Mucosa of descending colon (tissue), 3 donors: ENCODE data around the gene KLF16. TPM values are rescaled to one million over a fixed set of nuclear protein-coding genes. Genes with fewer than 3 reads are reported as not detected.

Source experiments
- ATAC-seq: fragments of 200-7000 bp; cut with Tn5 transposase; one replicate; pipeline ENCODE4 v1.9.1; 2020; ENCODE audit warnings: mild to moderate bottlenecking, moderate library complexity
- DNase-seq, 3 donors: peaks; one replicate each; pipeline ENCODE4 v3.0.0-alpha.2; 2020
- H3K36me3 ChIP-seq: fragments of 200-600 bp; one replicate; pipeline ENCODE4 v1.8.0; 2021; ENCODE audit warnings: low read depth, mild to moderate bottlenecking
- H3K4me1 ChIP-seq: fragments of 200-600 bp; one replicate; pipeline ENCODE4 v1.8.0; 2021; ENCODE audit warnings: low read depth, mild to moderate bottlenecking
- H3K4me3 ChIP-seq: fragments of 200-600 bp; one replicate; pipeline ENCODE4 v1.8.0; 2021; ENCODE audit warnings: mild to moderate bottlenecking
- H3K9me3 ChIP-seq: fragments of 200-600 bp; one replicate; pipeline ENCODE4 v1.8.0; 2021; ENCODE audit warnings: mild to moderate bottlenecking
- intact Hi-C, 2 donors: fragments of 100-400 bp; cut with DNase I in 1 of 2; cut with micrococcal nuclease in 1 of 2; formaldehyde crosslinking; loops; one replicate each; pipeline versions ENCODE4 v1.11.0 to v1.11.1; 2022; cut with DNase I, micrococcal nuclease
- total RNA-seq, 3 donors: library from RNA; stranded (reverse); fragmentation: NEBNext Ultra II Directional in 2 of 3; extraction: Animal tissue kit (Norgen Biotek cat#: 25700) in 2 of 3; gene quantifications; one replicate each; pipeline versions ENCODE4 v1.2.1 to v1.2.4, GENCODE V29; 2021 to 2023
- TF ChIP-seq, protein P1 (sequence below): fragments of 200-600 bp; IDR thresholded peaks from one replicate; pipeline ENCODE4 v1.8.0; 2022; ENCODE audit warnings: antibody characterized with exemption, mild to moderate bottlenecking
- donor health status: DM: no; HTN: no; CAD: no; lungs with moderate emphysema.
- donor health status: DM: no; HTN: no; CAD: no.
- donor health status: DM: no; HTN: yes; CAD: no.

The KLF16 gene
- total RNA-seq, 3 donors from 2014 or later, result 22.6 to 26.5 (median 25.6) TPM

DNA sequence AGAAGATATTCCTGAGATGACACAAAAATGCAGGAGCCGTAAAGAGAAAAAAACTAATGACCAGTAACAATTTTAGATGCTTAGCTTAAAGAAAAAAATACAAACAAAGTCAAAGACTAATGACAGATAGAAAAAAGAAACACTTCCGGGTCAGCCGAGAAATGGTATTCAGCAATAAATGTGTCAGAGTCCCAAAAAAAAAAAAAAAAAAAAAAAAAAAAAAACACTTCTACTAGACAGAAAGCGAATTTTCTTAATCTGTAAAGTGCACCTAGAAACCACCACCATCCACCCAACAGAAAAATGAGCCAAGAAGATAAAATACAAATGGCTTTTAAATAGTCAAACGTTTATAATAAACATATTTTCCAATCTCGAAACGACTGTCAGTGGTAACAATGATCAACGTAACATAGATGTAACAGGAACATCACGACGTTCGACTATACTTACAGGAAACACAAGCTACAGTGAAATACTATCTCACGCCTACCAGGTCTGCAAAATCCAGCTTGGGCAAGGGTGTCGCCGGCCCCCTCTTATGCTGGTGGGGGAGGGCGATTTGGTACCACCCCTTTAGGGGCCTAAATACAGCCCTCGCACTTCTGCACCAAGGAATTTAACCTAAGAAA is 11.3 kb upstream of the KLF16 start:
- H3K9me3 ChIP-seq, result no peaks in the 10 kb centered on the region
- DNase-seq (no peak), ATAC-seq (no peak)
- TF ChIP-seq, protein P1, sequence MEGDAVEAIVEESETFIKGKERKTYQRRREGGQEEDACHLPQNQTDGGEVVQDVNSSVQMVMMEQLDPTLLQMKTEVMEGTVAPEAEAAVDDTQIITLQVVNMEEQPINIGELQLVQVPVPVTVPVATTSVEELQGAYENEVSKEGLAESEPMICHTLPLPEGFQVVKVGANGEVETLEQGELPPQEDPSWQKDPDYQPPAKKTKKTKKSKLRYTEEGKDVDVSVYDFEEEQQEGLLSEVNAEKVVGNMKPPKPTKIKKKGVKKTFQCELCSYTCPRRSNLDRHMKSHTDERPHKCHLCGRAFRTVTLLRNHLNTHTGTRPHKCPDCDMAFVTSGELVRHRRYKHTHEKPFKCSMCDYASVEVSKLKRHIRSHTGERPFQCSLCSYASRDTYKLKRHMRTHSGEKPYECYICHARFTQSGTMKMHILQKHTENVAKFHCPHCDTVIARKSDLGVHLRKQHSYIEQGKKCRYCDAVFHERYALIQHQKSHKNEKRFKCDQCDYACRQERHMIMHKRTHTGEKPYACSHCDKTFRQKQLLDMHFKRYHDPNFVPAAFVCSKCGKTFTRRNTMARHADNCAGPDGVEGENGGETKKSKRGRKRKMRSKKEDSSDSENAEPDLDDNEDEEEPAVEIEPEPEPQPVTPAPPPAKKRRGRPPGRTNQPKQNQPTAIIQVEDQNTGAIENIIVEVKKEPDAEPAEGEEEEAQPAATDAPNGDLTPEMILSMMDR, result no peak
- no peaks in the 10 kb centered on the region for H3K36me3 ChIP-seq
- no peak overlapping the region for H3K4me3 ChIP-seq
- peaks cover 16% of the 10 kb centered on the region for H3K4me1 ChIP-seq
- intact Hi-C loops, result no loop called here

- DNase-seq (peak in 2 of 3 donors; percentile 22 to 53), ATAC-seq (no peak)
- H3K36me3 ChIP-seq, result no peaks in the 10 kb centered on the region
- H3K4me3 ChIP-seq, result no peak overlapping the region
- TF ChIP-seq, protein P1, result no peak
- intact Hi-C loops, result no loop called here
- H3K4me1 ChIP-seq, result peaks cover 16% of the 10 kb centered on the region
- H3K9me3 ChIP-seq, result no peaks in the 10 kb centered on the region
Observed at GRCh38 chr19:1873524-1874473, 10.4 kb upstream of the KLF16 start.

- no peaks in the 10 kb centered on the region for H3K9me3 ChIP-seq
- H3K4me3 ChIP-seq, result no peak overlapping the region
- TF ChIP-seq, protein P1, result no peak
- peaks cover 16% of the 10 kb centered on the region for H3K4me1 ChIP-seq
- ATAC-seq (no peak), DNase-seq (peak in 2 of 3 donors; percentile 2 to 58)
- H3K36me3 ChIP-seq, result no peaks in the 10 kb centered on the region
- intact Hi-C loops, result no loop called here
Observed at GRCh38 chr19:1872807-1873523, 9.6 kb upstream of the KLF16 start.

DNA sequence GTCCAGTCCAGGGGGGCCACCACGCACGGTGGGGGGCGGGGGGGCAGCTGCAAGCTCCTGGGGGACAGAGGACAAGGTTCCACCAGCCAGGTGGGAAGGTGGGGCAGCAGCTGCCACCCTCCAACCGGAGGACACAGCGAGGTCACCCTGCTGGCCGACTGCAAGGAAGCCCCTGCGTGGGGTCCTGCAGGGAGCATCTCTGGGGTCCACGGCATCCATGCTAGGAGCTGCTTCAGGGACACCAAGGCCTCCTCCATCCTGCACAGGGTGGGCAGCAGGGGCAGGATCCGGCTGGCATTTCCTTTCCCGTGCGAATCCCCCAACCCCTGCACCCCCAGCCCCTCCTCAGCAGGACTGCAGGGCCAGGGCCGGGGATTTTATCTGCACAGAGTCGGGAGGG is 8.3 kb upstream of the KLF16 start:
- no peaks in the 10 kb centered on the region for H3K36me3 ChIP-seq
- peaks cover 16% of the 10 kb centered on the region for H3K4me1 ChIP-seq
- ATAC-seq, result no peak
- no peak overlapping the region for H3K4me3 ChIP-seq
- H3K9me3 ChIP-seq, result no peaks in the 10 kb centered on the region
- DNase-seq, result no peak
- TF ChIP-seq, protein P1, result no peak
- intact Hi-C loops, result no loop called here

DNA sequence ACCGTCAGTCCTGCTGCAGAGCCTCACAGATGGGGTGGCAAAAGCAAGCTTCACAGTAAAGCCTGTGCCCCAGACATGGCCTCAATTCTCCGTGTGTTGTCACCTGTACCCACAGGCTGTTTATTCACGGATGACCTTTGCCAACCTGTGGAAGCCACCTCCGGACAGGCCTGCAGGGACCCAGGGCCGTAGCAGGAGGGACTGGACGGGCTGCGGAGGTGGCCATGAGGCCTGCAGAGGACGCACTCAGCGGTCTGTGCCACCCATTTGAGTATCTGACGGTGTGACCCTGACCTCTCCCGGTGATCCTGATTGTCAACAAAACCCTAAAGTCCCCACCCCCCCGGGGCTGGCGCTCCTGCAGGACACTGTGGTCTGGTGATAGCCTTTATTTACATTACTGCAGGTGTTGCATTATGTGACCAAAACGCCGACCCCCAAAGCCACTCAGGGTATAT is 7.8 kb upstream of the KLF16 start:
- no peak overlapping the region for H3K4me3 ChIP-seq
- ATAC-seq (no peak), DNase-seq (peak in 1 of 3 donors; percentile 7)
- TF ChIP-seq, protein P1, result no peak
- H3K9me3 ChIP-seq, result no peaks in the 10 kb centered on the region
- H3K4me1 ChIP-seq, result peaks cover 16% of the 10 kb centered on the region
- no peaks in the 10 kb centered on the region for H3K36me3 ChIP-seq
- intact Hi-C loops, result no loop called here
